H1 (cell line): Measurements from ENCODE around the gene MAP2K5. TPM values are rescaled to one million over a fixed set of nuclear protein-coding genes. Genes with fewer than 3 reads are reported as not detected.
A peak's percentile ranks its signal among the peaks of the same experiment; 100 is the strongest.

ENCODE experiments used
- CTCF ChIA-PET: fragments of 300-600 bp; sonication (Branson Sonifier 250); formaldehyde crosslinking; loops from one replicate; lab custom pipeline; 2021; ENCODE audit not compliant: partially characterized antibody; lab: Charles Lee
- POLR2A ChIA-PET: fragments of 300-600 bp; sonication (Branson Sonifier 250); formaldehyde crosslinking; loops from one replicate; lab custom pipeline; 2021; ENCODE audit warnings: inconsistent platforms; ENCODE audit not compliant: partially characterized antibody; lab: Charles Lee
- DNase-seq, 2 experiments: peaks; one replicate each; pipeline versions ENCODE4 v3.0.0 to v3.0.0-alpha.2; 2010 to 2022; ENCODE audit warnings: low spot score in 2 of 2, low read depth in 1 of 2, mixed read lengths in 1 of 2
- FAIRE-seq: peaks from 2 replicates; lab custom pipeline; 2011; peaks lifted over from hg19 to GRCh38; lab: Jason Lieb, UNC
- H2AFZ ChIP-seq: 2 replicates; pipeline ENCODE4 v1.8.1; 2012; ENCODE audit warnings: low read length, inconsistent platforms
- H2AK5ac ChIP-seq: 2 replicates; pipeline ENCODE4 v1.6.1; 2013; ENCODE audit warnings: low read depth, low read length
- H2BK120ac ChIP-seq: replicated peaks from 2 replicates; pipeline ENCODE3; 2013; ENCODE audit warnings: low read depth, low read length, inconsistent platforms
- H2BK12ac ChIP-seq: 2 replicates; pipeline ENCODE4 v1.6.1; 2013; ENCODE audit warnings: low read depth, low read length
- H2BK15ac ChIP-seq: 2 replicates; pipeline ENCODE4 v1.6.1; 2013; ENCODE audit warnings: low read length
- H2BK20ac ChIP-seq: 2 replicates; pipeline ENCODE4 v1.6.1; 2013; ENCODE audit warnings: low read length
- H2BK5ac ChIP-seq: 2 replicates; pipeline ENCODE4 v1.6.1; 2013; ENCODE audit warnings: low read depth, low read length
- H3K14ac ChIP-seq: 2 replicates; pipeline ENCODE4 v1.6.1; 2013; ENCODE audit warnings: inconsistent platforms; ENCODE audit not compliant: insufficient read length
- H3K18ac ChIP-seq: 2 replicates; pipeline ENCODE4 v1.6.1; 2013; ENCODE audit warnings: low read length; ENCODE audit errors: extremely low read depth
- H3K23ac ChIP-seq: 2 replicates; pipeline ENCODE4 v1.6.1; 2013; ENCODE audit warnings: inconsistent platforms; ENCODE audit not compliant: insufficient read length
- H3K23me2 ChIP-seq: 2 replicates; pipeline ENCODE4 v1.6.1; 2013; ENCODE audit warnings: low read depth, low read length
- H3K27ac ChIP-seq: 2 replicates; pipeline ENCODE4 v1.6.1; 2011; ENCODE audit warnings: low read depth, low read length, inconsistent platforms
- H3K27me3 ChIP-seq, 4 experiments: replicated peaks in 1 of 4; 1 replicate in 1 of 4; 2 replicates in 3 of 4; pipeline versions ENCODE4 v1.6.1 to v1.8.1; 2011 to 2013; ENCODE audit warnings: low read length in 3 of 4, mild to moderate bottlenecking in 3 of 4, inconsistent platforms in 2 of 4, mixed read lengths in 2 of 4, moderate library complexity in 1 of 4; ENCODE audit not compliant: control insufficient read depth in 3 of 4, insufficient read depth in 3 of 4; ENCODE audit errors: extremely low read depth in 1 of 4
- H3K36me3 ChIP-seq, 4 experiments: 2 replicates each; pipeline versions ENCODE4 v1.6.1 to v1.8.1; 2011 to 2013; ENCODE audit warnings: mild to moderate bottlenecking in 4 of 4, low read length in 3 of 4, moderate library complexity in 2 of 4, control low read depth in 1 of 4, inconsistent platforms in 1 of 4; ENCODE audit not compliant: insufficient read depth in 4 of 4, control insufficient read depth in 2 of 4
- H3K4ac ChIP-seq: replicated peaks from 2 replicates; pipeline ENCODE3; 2013; ENCODE audit warnings: low read length, low read depth, mixed read lengths, inconsistent platforms; ENCODE audit not compliant: insufficient read length
- H3K4me1 ChIP-seq, 4 experiments: replicated peaks in 1 of 4; 1 replicate in 1 of 4; 2 replicates in 3 of 4; pipeline versions ENCODE4 v1.6.1 to v1.8.1; 2011 to 2013; ENCODE audit warnings: low read length in 3 of 4, inconsistent platforms in 2 of 4, mixed read lengths in 1 of 4; ENCODE audit not compliant: insufficient read depth in 4 of 4, control insufficient read depth in 3 of 4
- H3K4me2 ChIP-seq, 2 experiments: 2 replicates each; pipeline versions ENCODE4 v1.6.1 to v1.8.1; 2011 to 2013; ENCODE audit warnings: low read depth in 2 of 2, low read length in 2 of 2, control low read depth in 1 of 2, inconsistent platforms in 1 of 2, mild to moderate bottlenecking in 1 of 2; ENCODE audit not compliant: insufficient read depth in 1 of 2
- H3K4me3 ChIP-seq, 4 experiments: fragments of 200-600, 300-600 bp in 1 of 4; sonication (generic), shearing (Covaris generic), sonication (Bioruptor Twin) in 1 of 4; 2 replicates each; pipeline versions ENCODE4 v1.5.1 to v1.8.1; 2011 to 2016; ENCODE audit warnings: low read length in 4 of 4, low read depth in 3 of 4, control low read depth in 2 of 4, inconsistent platforms in 2 of 4, mild to moderate bottlenecking in 2 of 4, mixed read lengths in 1 of 4, moderate library complexity in 1 of 4; ENCODE audit not compliant: insufficient read depth in 2 of 4; ENCODE audit errors: extremely low read depth in 1 of 4
- H3K56ac ChIP-seq: replicated peaks from 2 replicates; pipeline ENCODE3; 2013; ENCODE audit warnings: low read depth, mild to moderate bottlenecking, mixed read lengths, low read length, inconsistent platforms; ENCODE audit not compliant: insufficient read length
- H3K79me1 ChIP-seq: 2 replicates; pipeline ENCODE4 v1.6.1; 2013; ENCODE audit warnings: low read depth, low read length, control low read depth
- H3K79me2 ChIP-seq, 2 experiments: 2 replicates each; pipeline versions ENCODE4 v1.6.1 to v1.8.1; 2012 to 2013; ENCODE audit warnings: low read length in 2 of 2, mild to moderate bottlenecking in 2 of 2, inconsistent platforms in 1 of 2; ENCODE audit not compliant: insufficient read depth in 2 of 2, control insufficient read depth in 1 of 2
- H3K9ac ChIP-seq, 4 experiments: replicated peaks in 1 of 4; 1 replicate in 1 of 4; 2 replicates in 3 of 4; pipeline versions ENCODE4 v1.6.1 to v1.8.1; 2011 to 2013; ENCODE audit warnings: low read depth in 3 of 4, low read length in 3 of 4, control low read depth in 2 of 4, mild to moderate bottlenecking in 2 of 4, moderate library complexity in 2 of 4, inconsistent platforms in 1 of 4; ENCODE audit errors: extremely low read depth in 1 of 4
- H3K9me3 ChIP-seq, 2 experiments: 2 replicates each; pipeline versions ENCODE4 v1.6.1 to v1.8.1; 2012 to 2013; ENCODE audit warnings: mild to moderate bottlenecking in 2 of 2, moderate library complexity in 2 of 2, control low read depth in 1 of 2, inconsistent platforms in 1 of 2, low read depth in 1 of 2, low read length in 1 of 2, mixed read lengths in 1 of 2; ENCODE audit not compliant: insufficient read depth in 2 of 2
- H4K20me1 ChIP-seq, 2 experiments: replicated peaks in 1 of 2; 2 replicates each; pipeline versions ENCODE3 to v1.8.1; 2011 to 2013; ENCODE audit warnings: inconsistent platforms in 2 of 2, low read length in 2 of 2, mild to moderate bottlenecking in 1 of 2; ENCODE audit not compliant: insufficient read depth in 2 of 2, control insufficient read depth in 1 of 2
- H4K5ac ChIP-seq: 2 replicates; pipeline ENCODE4 v1.6.1; 2013; ENCODE audit warnings: low read length, low read depth, mixed read lengths, inconsistent platforms; ENCODE audit not compliant: insufficient read length
- H4K8ac ChIP-seq: 2 replicates; pipeline ENCODE4 v1.8.0; 2013; ENCODE audit warnings: mild to moderate bottlenecking, moderate library complexity, low read length, inconsistent platforms; ENCODE audit not compliant: insufficient read depth; ENCODE audit errors: extremely low read depth
- H4K91ac ChIP-seq: replicated peaks from 2 replicates; pipeline ENCODE3; 2013; ENCODE audit warnings: low read length, mixed read lengths, inconsistent platforms; ENCODE audit not compliant: insufficient read length
- ATF2 ChIP-seq: IDR thresholded peaks from 2 replicates; pipeline ENCODE4 v1.6.1; 2012; ENCODE audit warnings: low read length, inconsistent platforms
- EGR1 ChIP-seq: IDR thresholded peaks from 2 replicates; pipeline ENCODE4 v1.6.1; 2011; ENCODE audit warnings: low read depth, low read length, borderline replicate concordance
- FOSL1 ChIP-seq: IDR thresholded peaks from 2 replicates; pipeline ENCODE4 v1.6.1; 2011; ENCODE audit warnings: mild to moderate bottlenecking, low read depth, low read length, moderate library complexity; ENCODE audit not compliant: insufficient read depth
- KDM1A ChIP-seq: fragments of 200-600, 300-600 bp; sonication (generic); IDR thresholded peaks from 2 replicates; pipeline ENCODE4 v1.7.1; 2016; ENCODE audit warnings: mild to moderate bottlenecking, low read length, borderline replicate concordance
- MAFK ChIP-seq: IDR thresholded peaks from 2 replicates; pipeline ENCODE4 v1.6.1; 2012; ENCODE audit warnings: low read depth, mild to moderate bottlenecking, improper control_type of control experiment, low read length
- RNF2 ChIP-seq: fragments of 200-900, 300-1000 bp; sonication (generic); IDR thresholded peaks from 2 replicates; pipeline ENCODE4 v1.7.1; 2016; ENCODE audit warnings: borderline replicate concordance, low read depth, mild to moderate bottlenecking, antibody characterized with exemption, low read length; ENCODE audit not compliant: poor library complexity, severe bottlenecking; ENCODE audit errors: missing control alignments
- RXRA ChIP-seq: IDR thresholded peaks from 2 replicates; pipeline ENCODE4 v1.6.1; 2011; ENCODE audit warnings: low read depth, mild to moderate bottlenecking, low read length, moderate library complexity; ENCODE audit not compliant: insufficient read depth
- SP2 ChIP-seq: IDR thresholded peaks from 2 replicates; pipeline ENCODE4 v1.6.1; 2012; ENCODE audit warnings: mild to moderate bottlenecking, low read length, inconsistent platforms
- SP4 ChIP-seq: IDR thresholded peaks from 2 replicates; pipeline ENCODE4 v1.6.1; 2012; ENCODE audit warnings: low read length, inconsistent platforms
- WGBS, 2 experiments: shearing (Covaris generic) in 1 of 2; methylation state at CpG; one replicate each; pipeline versions ENCODE4 v1.1.6 to v1.1.7; 2013 to 2015; ENCODE audit warnings: low lambda C conversion rate in 2 of 2, mixed read lengths in 2 of 2, inconsistent platforms in 1 of 2, low coverage in 1 of 2, missing lambda C conversion rate in 1 of 2; ENCODE audit not compliant: insufficient replicate concordance in 2 of 2, insufficient coverage in 1 of 2, insufficient read length in 1 of 2; ENCODE audit errors: extremely low coverage in 1 of 2, missing lambda C conversion rate in 1 of 2; 5-methylcytosine and 5-hydroxymethylcytosine counted together
- polyA plus RNA-seq, 7 experiments: library from polyadenylated mRNA; depleted of rRNA in 3 of 7; stranded (reverse) in 5 of 7; unstranded in 2 of 7; fragments of >200 nt in 5 of 7; fragments of 200-250 nt in 2 of 7; gene quantifications; 1 replicate in 5 of 7; 2 replicates in 1 of 7; 4 replicates in 1 of 7; pipeline versions ENCODE4 v1.2.1 to v1.2.3, GENCODE V29; 2011 to 2013; ENCODE audit warnings: missing spikeins in 2 of 7, mixed read lengths in 2 of 7
- total RNA-seq: library from RNA; stranded (reverse); fragmentation: NEBNext Ultra II Directional; extraction: Animal tissue kit (Norgen Biotek cat#: 25700); gene quantifications from 2 replicates; pipeline ENCODE4 v1.2.1, GENCODE V29; 2021

The MAP2K5 gene
- total and polyA plus RNA-seq, 2 of the 8 experiments (the other 6 are each of a cell fraction or from before 2014, with no cell fraction given), result 4.4 to 15.8 TPM

- Histone ChIP-seq H3K79me1 (no peaks in the 10 kb centered on the region), H3K9ac (peak within 1 kb of the TSS; percentile 44 to 85 (median 68); a peak in 6 of 7 replicates), H4K5ac (peak within 1 kb of the TSS; percentile 75), H3K18ac (peak within 1 kb of the TSS; percentile 89), H3K79me2 (no peaks in the 10 kb centered on the region), H2BK12ac (peak within 1 kb of the TSS; percentile 86; the same call in 1 of the 2 replicates), H3K23ac (no peak within 1 kb of the TSS), H3K27me3 (peaks cover 0 to 7% (median 4%) of the 10 kb centered on the region in 4 experiments; a peak in 2 of 7 replicates), H3K14ac (no peak within 1 kb of the TSS), H2BK120ac (peak within 1 kb of the TSS; percentile 79), H2AFZ (peak within 1 kb of the TSS; percentile 93; the same call in 1 of the 2 replicates), H3K27ac (no peak within 1 kb of the TSS), H3K4me3 (peak within 1 kb of the TSS; percentile 40 to 71 (median 51)), H4K91ac (peak within 1 kb of the TSS; percentile 90), H2BK20ac (peak within 1 kb of the TSS; percentile 61; the same call in 1 of the 2 replicates), H3K4ac (peak within 1 kb of the TSS; percentile 65), H3K4me2 (peak within 1 kb of the TSS; percentile 64 to 97), H3K23me2 (peaks cover 15% of the 10 kb centered on the region; the same call in 1 of the 2 replicates), H2BK15ac (peak within 1 kb of the TSS; percentile 99), H2AK5ac (no peak within 1 kb of the TSS), H3K36me3 (no peaks in the 10 kb centered on the region), H4K8ac (peak within 1 kb of the TSS; percentile 96), H4K20me1 (no peaks in the 10 kb centered on the region), H3K56ac (peak within 1 kb of the TSS; percentile 64), H3K9me3 (no peaks in the 10 kb centered on the region), H2BK5ac (peak within 1 kb of the TSS; percentile 92; the same call in 1 of the 2 replicates), H3K4me1 (peaks cover 0 to 10% (median 1%) of the 10 kb centered on the region in 4 experiments; a peak in 4 of 7 replicates)
- CTCF ChIA-PET, result interaction anchor here (1.2 to 1.4 kb wide), 3 partner anchors 19 to 93 kb away, joined by 3 to 4 read pairs (median 3); no protein-coding TSS in a partner anchor
- POLR2A ChIA-PET, result interaction anchor here (0.7 to 2.6 kb wide), 9 partner anchors 17 to 240 kb away, joined by 3 to 8 read pairs (median 3); partner anchors contain the start of gene MAP2K5
- WGBS, 2 experiments, result 0% methylated on average over 86 of the region's 94 CpGs; no CpG with 5 or more reads in 1 of the 2 experiments
- FAIRE-seq (no peak), DNase-seq (peak in 1 of 2 experiments; percentile 81)
- TF ChIP-seq MAFK, result no peak
- TF ChIP-seq SP4, result peak; percentile 41; the same call in 1 of the 2 replicates
- TF ChIP-seq ATF2, result no peak
- peak; percentile 33 for TF ChIP-seq RNF2
- no peak for TF ChIP-seq KDM1A
- TF ChIP-seq FOSL1, result no peak
- no peak for TF ChIP-seq SP2
- no peak for TF ChIP-seq RXRA
- TF ChIP-seq EGR1, result peak; percentile 50; the same call in 1 of the 2 replicates
Observed at GRCh38 chr15:67521029-67521782, 21.3 kb upstream of the MAP2K5 start, which contains the start of gene C15orf61. Gene C15orf61, plus strand, starts transcription at chr15:67521131. Its CDS starts 118 bp downstream, at chr15:67521249.
